ENCODE results near the gene CNTN4.
"Not testable (repeated sequence)": the region's sequence is repeated elsewhere in the genome, so short reads cannot be mapped to it uniquely, and the experiment has no call there.

The CNTN4 gene

DNA sequence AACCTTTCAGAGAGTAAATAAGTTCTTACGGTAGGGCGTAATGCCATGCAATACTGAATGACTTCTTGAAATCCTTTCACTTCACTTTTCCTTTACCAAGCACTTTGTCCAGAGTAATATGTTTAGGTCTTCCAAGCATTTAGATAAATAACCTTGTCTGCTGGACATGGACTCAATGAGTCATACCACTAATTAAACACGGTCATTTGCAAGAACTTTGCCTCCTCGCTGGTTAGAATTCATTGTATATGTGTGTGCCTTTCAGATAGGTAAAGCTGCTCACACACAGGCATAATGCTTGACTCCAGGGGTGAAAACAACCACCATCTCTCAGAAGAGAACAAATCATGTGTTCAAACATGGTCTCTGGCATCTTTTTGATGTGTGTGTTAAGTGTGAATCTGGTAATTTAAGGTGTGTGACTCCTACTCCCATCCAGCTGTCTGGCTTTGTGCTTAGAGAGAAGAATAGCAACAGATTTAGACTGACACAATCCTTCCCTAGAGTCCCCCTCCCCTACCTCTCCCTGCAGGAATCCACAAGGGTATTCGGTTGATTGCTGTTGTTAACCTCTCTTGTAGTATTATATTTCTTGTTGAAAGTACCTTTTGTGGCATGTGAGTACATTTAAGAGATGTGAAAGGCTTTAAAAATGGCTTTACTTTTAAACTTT is 419.0 kb downstream of the CNTN4 start:
- no peak for DNase-seq (ENCODE audit: low read depth)

DNA sequence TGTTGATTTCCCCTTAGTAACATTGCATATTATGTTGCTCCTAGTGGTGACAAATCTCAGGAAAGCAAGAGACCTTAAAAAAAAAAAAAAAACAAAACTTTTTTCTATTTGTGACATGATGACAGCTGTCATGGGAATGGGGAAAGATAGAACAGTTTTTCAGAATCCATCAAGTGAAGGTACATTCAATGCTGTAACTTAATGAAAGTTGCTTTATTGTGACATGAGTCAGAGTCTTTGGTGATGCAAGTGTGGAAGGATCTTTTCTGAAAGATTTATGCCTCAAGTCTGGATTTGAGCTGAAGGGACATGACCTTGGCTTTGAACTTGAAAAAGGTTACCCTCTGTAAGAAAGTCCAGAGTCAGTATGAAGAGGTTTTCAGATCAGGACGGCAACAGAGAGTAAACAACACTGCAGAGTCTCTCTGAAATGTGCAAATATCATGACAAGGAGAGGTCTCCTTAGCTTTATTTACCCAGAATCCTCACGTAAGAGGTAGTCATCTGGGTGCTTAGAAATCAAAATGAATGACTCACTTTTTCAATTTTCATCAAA is 424.7 kb downstream of the CNTN4 start:
- no peak for DNase-seq (ENCODE audit: low read depth)

DNA sequence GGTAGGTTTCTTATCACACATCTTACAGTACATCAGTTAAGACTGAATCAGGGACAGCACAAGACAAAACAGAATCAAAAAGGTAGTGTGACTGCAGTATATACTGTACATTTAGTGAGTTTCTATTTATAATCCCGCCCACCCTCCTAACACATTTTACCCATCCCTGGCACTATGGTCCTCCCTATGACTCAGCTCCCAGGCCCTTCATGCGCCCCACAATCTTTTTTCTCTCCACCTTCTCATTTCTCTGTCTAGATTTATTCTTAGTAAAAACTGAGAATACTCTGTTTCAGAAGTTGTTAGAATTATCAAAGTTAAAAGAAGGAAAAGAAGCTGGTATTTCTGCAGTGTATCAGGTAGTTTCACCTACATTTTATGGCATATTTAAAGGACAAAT is 427.3 kb downstream of the CNTN4 start:
- DNase-seq (ENCODE audit: low read depth): no peak

- no peak for DNase-seq (ENCODE audit: low read depth)
Measured at GRCh38 chr3:2526926-2527325, 428.3 kb downstream of the CNTN4 start.

- not testable (repeated sequence) for DNase-seq (ENCODE audit: low read depth)
Measured at GRCh38 chr3:2527328-2527727, 428.7 kb downstream of the CNTN4 start.

DNA sequence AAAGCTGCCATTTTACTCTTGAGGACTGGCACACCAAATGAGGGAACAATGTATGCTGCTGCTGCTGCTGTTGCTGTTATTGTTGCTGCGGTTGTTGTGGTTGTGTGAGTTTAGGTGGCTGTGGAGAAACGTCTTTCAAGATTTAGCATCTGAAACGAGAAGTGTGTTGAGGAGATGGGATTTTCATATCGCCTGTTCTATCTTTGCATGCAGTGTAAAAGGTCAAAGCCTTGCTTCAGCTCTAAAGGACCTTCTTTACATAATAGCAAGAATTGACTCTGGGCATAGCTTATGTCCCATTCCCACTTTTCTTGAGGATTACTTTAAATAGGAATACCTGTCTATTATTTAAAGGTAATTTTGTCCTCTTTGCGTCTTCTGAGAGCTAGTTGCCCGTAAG is 436.1 kb downstream of the CNTN4 start:
- not testable (repeated sequence) for DNase-seq (ENCODE audit: low read depth)

- DNase-seq (ENCODE audit: low read depth): no peak
Measured at GRCh38 chr3:2535206-2535605, 436.5 kb downstream of the CNTN4 start.

DNA sequence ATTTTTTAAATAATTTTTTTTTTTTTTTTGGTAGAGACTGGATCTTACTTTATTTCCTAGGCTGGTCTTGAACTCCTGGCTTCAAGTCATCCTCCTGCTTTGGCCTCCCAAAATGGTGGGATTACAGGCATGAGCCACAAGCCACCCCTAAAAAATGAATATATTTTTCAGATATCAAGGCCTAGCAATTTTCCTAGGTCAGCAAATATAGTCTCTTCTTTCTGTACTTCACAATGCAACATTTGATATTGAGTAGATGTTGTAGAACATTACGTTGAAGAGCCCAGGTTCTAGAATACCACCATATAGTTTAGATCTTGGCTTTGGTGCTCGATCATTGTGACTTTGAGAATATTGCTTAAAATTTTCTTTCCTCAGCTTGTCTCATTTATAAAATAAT is 437.9 kb downstream of the CNTN4 start:
- DNase-seq (ENCODE audit: low read depth): no peak

- no peak for DNase-seq (ENCODE audit: low read depth)
Measured at GRCh38 chr3:2540115-2540514, 441.4 kb downstream of the CNTN4 start.

DNA sequence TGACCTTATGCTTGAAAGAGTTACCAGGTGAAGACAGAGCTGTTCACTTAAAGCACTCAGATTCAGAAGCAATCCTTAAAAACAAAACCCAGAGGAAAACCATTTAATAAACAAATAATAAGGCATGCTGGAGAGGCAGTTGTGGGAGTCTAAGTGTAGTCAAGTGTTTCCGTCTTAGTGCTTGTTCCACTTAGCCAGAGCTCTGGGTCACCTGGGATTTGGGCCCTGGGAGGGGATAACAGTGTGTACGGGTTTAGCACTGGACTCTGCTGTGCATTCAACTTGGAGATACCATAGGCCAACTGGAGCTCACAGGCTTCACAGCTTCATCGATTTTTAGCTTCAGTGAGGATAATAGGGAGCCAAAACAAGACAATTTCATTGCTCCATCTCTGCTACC is 444.6 kb downstream of the CNTN4 start:
- DNase-seq (ENCODE audit: low read depth): no peak

DNA sequence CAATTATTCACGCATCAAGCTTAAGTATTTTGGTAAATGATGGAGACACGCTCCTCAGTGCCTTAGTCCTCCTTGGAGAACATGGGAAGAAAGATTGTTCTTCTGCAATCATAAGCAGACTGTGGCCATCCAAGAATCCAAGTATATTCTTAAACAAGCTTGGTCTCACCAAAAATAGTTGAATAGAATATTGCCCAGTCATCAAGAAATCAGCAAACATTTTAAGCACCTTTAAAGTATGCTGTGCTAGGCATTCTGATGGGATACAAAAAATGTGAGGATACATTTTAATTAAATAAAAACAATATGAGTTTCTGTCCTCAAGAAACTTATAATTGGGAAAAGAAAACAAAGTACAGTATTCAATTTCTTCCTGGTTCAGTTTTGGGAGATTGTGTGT is 445.5 kb downstream of the CNTN4 start:
- DNase-seq (ENCODE audit: low read depth): no peak

DNA sequence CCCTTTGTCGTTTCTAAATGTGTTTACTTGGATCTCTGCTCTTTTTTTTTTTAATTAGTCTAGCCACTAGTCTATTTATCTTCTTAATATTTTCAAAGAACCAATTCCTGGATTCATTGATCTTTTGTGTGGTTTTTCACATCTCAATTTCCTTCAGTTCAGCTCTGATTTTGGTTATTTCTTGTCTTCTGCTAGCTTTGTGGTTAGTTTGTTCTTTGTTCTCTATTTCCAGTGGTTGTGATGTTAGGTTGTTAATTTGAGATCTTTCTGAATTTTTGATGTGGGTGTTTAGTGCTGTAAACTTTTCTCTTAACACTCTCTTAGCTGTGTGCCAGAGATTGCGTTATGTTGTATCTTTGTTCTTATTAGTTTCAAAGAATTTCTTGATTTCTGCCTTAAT is 446.1 kb downstream of the CNTN4 start:
- no peak for DNase-seq (ENCODE audit: low read depth)

DNA sequence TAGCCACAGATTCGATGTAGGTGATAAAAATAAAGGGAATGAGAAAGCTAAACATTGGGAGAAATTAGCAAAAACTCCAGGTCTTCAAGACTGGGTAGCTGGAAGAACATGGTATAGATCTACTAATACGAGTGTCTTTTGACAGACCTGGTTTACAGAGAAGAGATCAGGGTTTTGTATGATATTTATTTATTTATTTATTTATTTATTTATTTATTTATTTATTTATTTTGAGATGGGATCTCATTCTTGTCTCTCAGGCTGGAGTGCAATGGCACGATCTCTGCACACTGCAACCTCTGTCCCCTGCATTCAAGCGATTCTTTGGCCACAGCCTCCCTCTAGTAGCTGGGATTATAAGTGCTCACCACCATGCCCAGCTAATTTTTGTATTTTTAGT is 448.4 kb downstream of the CNTN4 start:
- no peak for DNase-seq (ENCODE audit: low read depth)

DNA sequence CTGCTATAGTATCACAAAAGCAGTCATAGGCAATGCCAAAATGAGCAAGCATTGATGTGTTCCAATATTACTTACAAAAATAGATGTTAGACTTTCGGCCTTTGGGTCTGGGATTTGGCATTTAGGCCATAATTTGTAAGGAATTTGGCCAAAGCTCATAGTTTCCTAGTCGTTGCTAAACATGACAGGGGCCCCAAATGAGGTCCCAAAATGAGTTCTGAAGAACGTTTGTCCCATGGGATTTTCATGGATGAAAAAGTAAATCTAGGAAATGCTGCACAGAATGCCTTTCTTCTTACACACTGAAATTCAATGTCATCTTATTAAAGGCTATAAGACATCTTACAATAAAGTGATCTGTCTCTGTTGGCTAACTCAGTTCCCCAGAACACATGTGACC is 456.0 kb downstream of the CNTN4 start:
- DNase-seq (ENCODE audit: low read depth): no peak

GRCh38 chr3:2558796-2559195 is 460.1 kb downstream of the CNTN4 start:
- no peak for DNase-seq (ENCODE audit: low read depth)

DNA sequence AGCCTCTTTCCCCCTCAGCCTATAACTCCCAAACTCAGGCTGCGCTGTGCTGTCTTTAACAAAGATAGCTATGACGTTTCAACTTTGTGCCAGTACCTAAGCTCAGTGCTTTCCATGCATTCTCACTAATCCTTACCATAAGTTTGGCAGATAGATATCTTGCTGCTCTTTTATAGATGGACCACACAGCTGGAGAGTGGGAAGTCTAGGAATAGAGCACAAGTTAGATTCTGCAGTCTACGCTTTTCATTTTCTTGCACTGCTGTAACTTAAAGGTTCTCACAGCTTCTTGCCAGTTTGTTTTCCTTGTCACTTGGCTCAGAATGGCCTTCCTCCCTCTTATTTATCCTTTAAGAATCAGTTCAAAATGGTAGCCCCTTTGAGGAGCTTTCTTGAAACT is 468.8 kb downstream of the CNTN4 start:
- DNase-seq (ENCODE audit: low read depth): no peak

DNA sequence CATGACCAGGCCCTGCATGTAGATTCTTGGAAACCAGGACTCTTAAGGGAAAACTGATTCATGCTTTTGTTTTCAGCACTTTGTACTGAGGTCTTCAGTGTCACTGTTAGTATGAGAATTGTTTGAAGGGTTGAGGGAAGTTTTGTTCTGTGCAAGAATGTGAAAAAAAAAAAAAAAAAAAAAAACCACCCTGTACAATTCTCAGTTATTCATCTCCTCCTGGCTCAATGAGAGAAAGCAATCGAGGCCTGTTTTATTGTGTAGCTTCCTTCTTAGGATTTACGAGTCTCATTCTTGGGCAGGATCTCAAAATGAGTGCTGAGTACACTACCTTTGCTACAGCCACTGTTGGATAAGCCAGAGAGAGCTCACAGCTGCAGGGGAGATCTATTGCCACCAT is 469.5 kb downstream of the CNTN4 start:
- no peak for DNase-seq (ENCODE audit: low read depth)

GRCh38 chr3:2568929-2569328 is 470.3 kb downstream of the CNTN4 start:
- no peak for DNase-seq (ENCODE audit: low read depth)

DNA sequence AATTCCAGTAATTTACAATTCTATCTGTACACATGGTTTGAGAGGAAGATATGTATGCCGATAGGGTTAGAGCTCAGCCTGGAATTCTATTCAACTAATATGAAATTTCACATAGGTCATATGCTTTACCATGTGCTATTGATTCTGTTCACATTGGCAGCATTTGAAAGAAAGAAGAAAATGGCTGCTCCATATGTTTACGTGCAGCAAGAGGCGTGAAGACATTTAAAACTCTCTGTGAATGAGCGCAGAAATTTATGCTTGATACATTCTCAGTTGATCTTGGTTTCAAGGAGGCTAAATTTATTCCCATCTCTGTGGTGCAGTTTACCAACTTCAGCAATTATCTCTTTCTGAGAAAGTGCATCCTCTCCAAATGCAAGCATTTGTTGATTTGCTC is 478.9 kb downstream of the CNTN4 start:
- DNase-seq (ENCODE audit: low read depth): no peak

GRCh38 chr3:2578560-2578959 is 479.9 kb downstream of the CNTN4 start:
- no peak for DNase-seq (ENCODE audit: low read depth)

GRCh38 chr3:2579206-2579605 is 480.5 kb downstream of the CNTN4 start:
- no peak for DNase-seq (ENCODE audit: low read depth)

DNA sequence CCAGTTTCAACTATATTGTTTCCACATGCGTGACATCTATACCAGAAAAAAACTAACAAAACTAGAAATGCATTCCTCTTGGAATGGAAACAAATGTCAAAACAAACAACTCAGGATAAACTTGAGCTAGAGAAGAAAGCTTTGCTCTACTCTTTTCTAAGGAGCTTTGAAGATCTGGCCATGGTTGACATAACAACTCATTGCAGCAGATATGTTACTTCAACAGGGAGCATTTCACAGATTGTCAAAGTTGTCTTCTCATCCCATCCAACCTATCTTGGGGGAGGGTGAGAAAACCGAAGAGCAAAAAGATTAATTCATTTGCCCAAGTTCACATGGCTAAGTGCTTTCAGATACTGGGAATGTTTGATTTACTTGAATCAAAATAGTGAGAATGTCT is 484.4 kb downstream of the CNTN4 start:
- no peak for DNase-seq (ENCODE audit: low read depth)

GRCh38 chr3:2589336-2589969 is 490.8 kb downstream of the CNTN4 start:
- DNase-seq (ENCODE audit: low read depth): no peak

DNA sequence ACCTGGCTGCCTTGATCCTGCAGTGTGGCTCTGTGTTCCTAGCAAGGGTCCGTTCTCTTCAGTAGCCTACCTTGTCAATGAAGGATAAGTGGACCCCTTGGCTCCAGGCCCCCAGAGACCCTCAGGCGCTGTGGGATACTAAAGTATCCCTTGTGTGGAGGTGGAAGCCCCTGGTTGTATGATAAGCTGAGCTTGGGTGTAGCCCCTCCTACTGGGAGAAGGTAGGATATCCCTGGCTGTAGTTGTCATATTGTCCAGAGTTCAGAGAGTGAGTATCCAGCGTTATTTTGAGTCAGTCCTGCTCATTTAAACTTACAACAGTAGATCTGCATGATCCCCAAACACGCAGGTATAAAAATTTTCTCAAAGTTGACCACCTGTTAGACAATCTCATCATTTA is 496.8 kb downstream of the CNTN4 start:
- no peak for DNase-seq (ENCODE audit: low read depth)

All from T follicular helper cell (primary cell).